ENCODE measurements around the gene SLC35E2B. TPM values are rescaled to one million over a fixed set of nuclear protein-coding genes. Genes with fewer than 3 reads are reported as not detected.

SLC35E2B gene
- total RNA-seq, 1 donor = 38.4 TPM

GRCh38 chr1:1610796-1611195 is 81.8 kb downstream of the SLC35E2B start:
- peaks cover 17% of the 10 kb centered on the region for H4K20me1 ChIP-seq (ENCODE audit: insufficient read depth, low read length)
- no peak overlapping the region for H3K27ac ChIP-seq (ENCODE audit: low read depth, low read length)
- TF ChIP-seq CTCF (IDR thresholded peaks at IDR 0.05; ENCODE audit: extremely low read depth, low read depth, low read length) = no peak
- no peak overlapping the region for H2AFZ ChIP-seq (ENCODE audit: low read length)
- no peak overlapping the region for H3K4me3 ChIP-seq (ENCODE audit: insufficient read depth, low read length)
- H3K9me3 ChIP-seq (ENCODE audit: low read depth, low read length) = no peaks in the 10 kb centered on the region
- peak; percentile 83 for DNase-seq (ENCODE audit: insufficient read length, low spot score, missing footprints)
- H3K27me3 ChIP-seq (ENCODE audit: insufficient read depth, low read length) = no peaks in the 10 kb centered on the region
- H3K36me3 ChIP-seq (ENCODE audit: insufficient read depth, low read length) = no peaks in the 10 kb centered on the region
- peaks cover 13% of the 10 kb centered on the region for H3K79me2 ChIP-seq (ENCODE audit: insufficient read depth, low read length)
- H3K4me2 ChIP-seq (ENCODE audit: insufficient read depth, low read length) = no peak overlapping the region
- peaks cover 12% of the 10 kb centered on the region for H3K4me1 ChIP-seq (ENCODE audit: insufficient read depth, low read length)

GRCh38 chr1:1609822-1610485 is 82.6 kb downstream of the SLC35E2B start:
- no peak for TF ChIP-seq CTCF (IDR thresholded peaks at IDR 0.05; ENCODE audit: extremely low read depth, low read depth, low read length)
- no peak overlapping the region for H3K27ac ChIP-seq (ENCODE audit: low read depth, low read length)
- peak; percentile 27 for DNase-seq (ENCODE audit: insufficient read length, low spot score, missing footprints)
- H4K20me1 ChIP-seq (ENCODE audit: insufficient read depth, low read length) = peaks cover 16% of the 10 kb centered on the region
- no peaks in the 10 kb centered on the region for H3K27me3 ChIP-seq (ENCODE audit: insufficient read depth, low read length)
- H3K4me1 ChIP-seq (ENCODE audit: insufficient read depth, low read length) = peaks cover 12% of the 10 kb centered on the region
- H3K9me3 ChIP-seq (ENCODE audit: low read depth, low read length) = no peaks in the 10 kb centered on the region
- H3K36me3 ChIP-seq (ENCODE audit: insufficient read depth, low read length) = no peaks in the 10 kb centered on the region
- H3K79me2 ChIP-seq (ENCODE audit: insufficient read depth, low read length) = peaks cover 11% of the 10 kb centered on the region
- no peak overlapping the region for H3K4me2 ChIP-seq (ENCODE audit: insufficient read depth, low read length)
- no peak overlapping the region for H2AFZ ChIP-seq (ENCODE audit: low read length)
- no peak overlapping the region for H3K4me3 ChIP-seq (ENCODE audit: insufficient read depth, low read length)

Other genes starting within 250 kb of the SLC35E2B start
- under 0.01 and 0.59 TPM in 2 replicates for gene ATAD3C, start 243.1 kb downstream of the SLC35E2B start, total RNA-seq
- gene ATAD3B, start 221.0 kb downstream of the SLC35E2B start, total RNA-seq = 10.6 and 14.5 TPM in 2 replicates
- 18.6 and 19.9 TPM in 2 replicates for gene ATAD3A, start 180.6 kb downstream of the SLC35E2B start, total RNA-seq
- gene TMEM240, start 152.2 kb downstream of the SLC35E2B start, total RNA-seq = 1.8 and 2.7 TPM in 2 replicates
- gene SSU72, start 117.9 kb downstream of the SLC35E2B start, total RNA-seq = 67.2 and 73.1 TPM in 2 replicates
- gene FNDC10, start 92.7 kb downstream of the SLC35E2B start, total RNA-seq = 2.1 and 2.5 TPM in 2 replicates
- 74.0 and 80.7 TPM in 2 replicates for gene MIB2, start 77.3 kb downstream of the SLC35E2B start, total RNA-seq
- 0.59 and 1.1 TPM in 2 replicates for gene MMP23B, start 60.6 kb downstream of the SLC35E2B start, total RNA-seq
- 5.3 and 5.8 TPM in 2 replicates for gene CDK11B, start 33.8 kb downstream of the SLC35E2B start, total RNA-seq
- gene CDK11A, start 31.6 kb upstream of the SLC35E2B start, total RNA-seq = 19.4 and 22.1 TPM in 2 replicates
- gene NADK, start 85.7 kb upstream of the SLC35E2B start, total RNA-seq = 43.9 and 45.6 TPM in 2 replicates
- 84.6 and 88.7 TPM in 2 replicates for gene GNB1, start 198.3 kb upstream of the SLC35E2B start, total RNA-seq
- 0.29 and 0.36 TPM in 2 replicates for gene CALML6, start 222.5 kb upstream of the SLC35E2B start, total RNA-seq
- not detected in 2 replicates for gene TMEM52, start 226.5 kb upstream of the SLC35E2B start, total RNA-seq

All from osteoblast (primary cell).